H1 (cell line): ENCODE measurements around the gene TSEN2. TPM values are rescaled to one million over a fixed set of nuclear protein-coding genes. Genes with fewer than 3 reads are reported as not detected.

Experiments
- CTCF ChIA-PET: fragments of 300-600 bp; sonication (Branson Sonifier 250); formaldehyde crosslinking; loops from one replicate; lab custom pipeline; 2021; ENCODE audit not compliant: partially characterized antibody; lab: Charles Lee
- POLR2A ChIA-PET: fragments of 300-600 bp; sonication (Branson Sonifier 250); formaldehyde crosslinking; loops from one replicate; lab custom pipeline; 2021; ENCODE audit warnings: inconsistent platforms; ENCODE audit not compliant: partially characterized antibody; lab: Charles Lee
- DNase-seq, 2 experiments: peaks; one replicate each; pipeline versions ENCODE4 v3.0.0 to v3.0.0-alpha.2; 2010 to 2022; ENCODE audit warnings: low spot score in 2 of 2, low read depth in 1 of 2, mixed read lengths in 1 of 2
- FAIRE-seq: peaks from 2 replicates; lab custom pipeline; 2011; peaks lifted over from hg19 to GRCh38; lab: Jason Lieb, UNC
- H2AFZ ChIP-seq: 2 replicates; pipeline ENCODE4 v1.8.1; 2012; ENCODE audit warnings: low read length, inconsistent platforms
- H2AK5ac ChIP-seq: 2 replicates; pipeline ENCODE4 v1.6.1; 2013; ENCODE audit warnings: low read depth, low read length
- H2BK120ac ChIP-seq: replicated peaks from 2 replicates; pipeline ENCODE3; 2013; ENCODE audit warnings: low read depth, low read length, inconsistent platforms
- H2BK12ac ChIP-seq: 2 replicates; pipeline ENCODE4 v1.6.1; 2013; ENCODE audit warnings: low read depth, low read length
- H2BK15ac ChIP-seq: 2 replicates; pipeline ENCODE4 v1.6.1; 2013; ENCODE audit warnings: low read length
- H2BK20ac ChIP-seq: 2 replicates; pipeline ENCODE4 v1.6.1; 2013; ENCODE audit warnings: low read length
- H2BK5ac ChIP-seq: 2 replicates; pipeline ENCODE4 v1.6.1; 2013; ENCODE audit warnings: low read depth, low read length
- H3K14ac ChIP-seq: 2 replicates; pipeline ENCODE4 v1.6.1; 2013; ENCODE audit warnings: inconsistent platforms; ENCODE audit not compliant: insufficient read length
- H3K18ac ChIP-seq: 2 replicates; pipeline ENCODE4 v1.6.1; 2013; ENCODE audit warnings: low read length; ENCODE audit errors: extremely low read depth
- H3K23ac ChIP-seq: 2 replicates; pipeline ENCODE4 v1.6.1; 2013; ENCODE audit warnings: inconsistent platforms; ENCODE audit not compliant: insufficient read length
- H3K23me2 ChIP-seq: 2 replicates; pipeline ENCODE4 v1.6.1; 2013; ENCODE audit warnings: low read depth, low read length
- H3K27ac ChIP-seq: 2 replicates; pipeline ENCODE4 v1.6.1; 2011; ENCODE audit warnings: low read depth, low read length, inconsistent platforms
- H3K27me3 ChIP-seq, 4 experiments: replicated peaks in 1 of 4; 1 replicate in 1 of 4; 2 replicates in 3 of 4; pipeline versions ENCODE4 v1.6.1 to v1.8.1; 2011 to 2013; ENCODE audit warnings: low read length in 3 of 4, mild to moderate bottlenecking in 3 of 4, inconsistent platforms in 2 of 4, mixed read lengths in 2 of 4, moderate library complexity in 1 of 4; ENCODE audit not compliant: control insufficient read depth in 3 of 4, insufficient read depth in 3 of 4; ENCODE audit errors: extremely low read depth in 1 of 4
- H3K36me3 ChIP-seq, 4 experiments: 2 replicates each; pipeline versions ENCODE4 v1.6.1 to v1.8.1; 2011 to 2013; ENCODE audit warnings: mild to moderate bottlenecking in 4 of 4, low read length in 3 of 4, moderate library complexity in 2 of 4, control low read depth in 1 of 4, inconsistent platforms in 1 of 4; ENCODE audit not compliant: insufficient read depth in 4 of 4, control insufficient read depth in 2 of 4
- H3K4ac ChIP-seq: replicated peaks from 2 replicates; pipeline ENCODE3; 2013; ENCODE audit warnings: low read length, low read depth, mixed read lengths, inconsistent platforms; ENCODE audit not compliant: insufficient read length
- H3K4me1 ChIP-seq, 4 experiments: replicated peaks in 1 of 4; 1 replicate in 1 of 4; 2 replicates in 3 of 4; pipeline versions ENCODE4 v1.6.1 to v1.8.1; 2011 to 2013; ENCODE audit warnings: low read length in 3 of 4, inconsistent platforms in 2 of 4, mixed read lengths in 1 of 4; ENCODE audit not compliant: insufficient read depth in 4 of 4, control insufficient read depth in 3 of 4
- H3K4me2 ChIP-seq, 2 experiments: 2 replicates each; pipeline versions ENCODE4 v1.6.1 to v1.8.1; 2011 to 2013; ENCODE audit warnings: low read depth in 2 of 2, low read length in 2 of 2, control low read depth in 1 of 2, inconsistent platforms in 1 of 2, mild to moderate bottlenecking in 1 of 2; ENCODE audit not compliant: insufficient read depth in 1 of 2
- H3K4me3 ChIP-seq, 4 experiments: fragments of 200-600, 300-600 bp in 1 of 4; sonication (generic), shearing (Covaris generic), sonication (Bioruptor Twin) in 1 of 4; 2 replicates each; pipeline versions ENCODE4 v1.5.1 to v1.8.1; 2011 to 2016; ENCODE audit warnings: low read length in 4 of 4, low read depth in 3 of 4, control low read depth in 2 of 4, inconsistent platforms in 2 of 4, mild to moderate bottlenecking in 2 of 4, mixed read lengths in 1 of 4, moderate library complexity in 1 of 4; ENCODE audit not compliant: insufficient read depth in 2 of 4; ENCODE audit errors: extremely low read depth in 1 of 4
- H3K56ac ChIP-seq: replicated peaks from 2 replicates; pipeline ENCODE3; 2013; ENCODE audit warnings: low read depth, mild to moderate bottlenecking, mixed read lengths, low read length, inconsistent platforms; ENCODE audit not compliant: insufficient read length
- H3K79me1 ChIP-seq: 2 replicates; pipeline ENCODE4 v1.6.1; 2013; ENCODE audit warnings: low read depth, low read length, control low read depth
- H3K79me2 ChIP-seq, 2 experiments: 2 replicates each; pipeline versions ENCODE4 v1.6.1 to v1.8.1; 2012 to 2013; ENCODE audit warnings: low read length in 2 of 2, mild to moderate bottlenecking in 2 of 2, inconsistent platforms in 1 of 2; ENCODE audit not compliant: insufficient read depth in 2 of 2, control insufficient read depth in 1 of 2
- H3K9ac ChIP-seq, 4 experiments: replicated peaks in 1 of 4; 1 replicate in 1 of 4; 2 replicates in 3 of 4; pipeline versions ENCODE4 v1.6.1 to v1.8.1; 2011 to 2013; ENCODE audit warnings: low read depth in 3 of 4, low read length in 3 of 4, control low read depth in 2 of 4, mild to moderate bottlenecking in 2 of 4, moderate library complexity in 2 of 4, inconsistent platforms in 1 of 4; ENCODE audit errors: extremely low read depth in 1 of 4
- H3K9me3 ChIP-seq, 2 experiments: 2 replicates each; pipeline versions ENCODE4 v1.6.1 to v1.8.1; 2012 to 2013; ENCODE audit warnings: mild to moderate bottlenecking in 2 of 2, moderate library complexity in 2 of 2, control low read depth in 1 of 2, inconsistent platforms in 1 of 2, low read depth in 1 of 2, low read length in 1 of 2, mixed read lengths in 1 of 2; ENCODE audit not compliant: insufficient read depth in 2 of 2
- H4K20me1 ChIP-seq, 2 experiments: replicated peaks in 1 of 2; 2 replicates each; pipeline versions ENCODE3 to v1.8.1; 2011 to 2013; ENCODE audit warnings: inconsistent platforms in 2 of 2, low read length in 2 of 2, mild to moderate bottlenecking in 1 of 2; ENCODE audit not compliant: insufficient read depth in 2 of 2, control insufficient read depth in 1 of 2
- H4K5ac ChIP-seq: 2 replicates; pipeline ENCODE4 v1.6.1; 2013; ENCODE audit warnings: low read length, low read depth, mixed read lengths, inconsistent platforms; ENCODE audit not compliant: insufficient read length
- H4K8ac ChIP-seq: 2 replicates; pipeline ENCODE4 v1.8.0; 2013; ENCODE audit warnings: mild to moderate bottlenecking, moderate library complexity, low read length, inconsistent platforms; ENCODE audit not compliant: insufficient read depth; ENCODE audit errors: extremely low read depth
- H4K91ac ChIP-seq: replicated peaks from 2 replicates; pipeline ENCODE3; 2013; ENCODE audit warnings: low read length, mixed read lengths, inconsistent platforms; ENCODE audit not compliant: insufficient read length
- BRCA1 ChIP-seq: IDR thresholded peaks from 2 replicates; pipeline ENCODE4 v1.6.1; 2012; ENCODE audit warnings: low read depth, low read length, improper control_type of control experiment
- KDM5A ChIP-seq: fragments of 200-600 bp; IDR thresholded peaks from 2 replicates; pipeline ENCODE4 v1.7.1; 2012; ENCODE audit warnings: mild to moderate bottlenecking, low read length, inconsistent platforms, mixed read lengths
- RAD21 ChIP-seq, 2 experiments: IDR thresholded peaks in 1 of 2; conservative IDR thresholded peaks in 1 of 2; 2 replicates each; pipeline ENCODE4 v1.6.1; 2011; ENCODE audit warnings: low read depth in 2 of 2, low read length in 2 of 2, improper control_type of control experiment in 1 of 2, inconsistent platforms in 1 of 2, mild to moderate bottlenecking in 1 of 2, moderate library complexity in 1 of 2
- SAP30 ChIP-seq: fragments of 300-600 bp; sonication (generic); IDR thresholded peaks from 2 replicates; pipeline ENCODE4 v1.7.1; 2012; ENCODE audit warnings: low read length, moderate library complexity, mild to moderate bottlenecking, inconsistent platforms; ENCODE audit not compliant: insufficient read depth, insufficient replicate concordance
- SIRT6 ChIP-seq: IDR thresholded peaks from one replicate; pipeline ENCODE4 v1.7.1; 2012; ENCODE audit warnings: low read length, inconsistent platforms
- TCF12 ChIP-seq: IDR thresholded peaks from 2 replicates; pipeline ENCODE4 v1.6.1; 2011; ENCODE audit warnings: low read depth, mild to moderate bottlenecking, low read length
- TEAD4 ChIP-seq: IDR thresholded peaks from 2 replicates; pipeline ENCODE4 v1.6.1; 2012; ENCODE audit warnings: low read depth, low read length, inconsistent platforms, mixed read lengths
- YY1 ChIP-seq: IDR thresholded peaks from 2 replicates; pipeline ENCODE4 v1.6.1; 2011; ENCODE audit warnings: low read depth, mild to moderate bottlenecking, low read length
- ZNF274 ChIP-seq: IDR thresholded peaks from 2 replicates; pipeline ENCODE4 v1.7.0; 2012; ENCODE audit warnings: low read length, borderline replicate concordance; ENCODE audit errors: extremely low read depth
- WGBS, 2 experiments: shearing (Covaris generic) in 1 of 2; methylation state at CpG; one replicate each; pipeline versions ENCODE4 v1.1.6 to v1.1.7; 2013 to 2015; ENCODE audit warnings: low lambda C conversion rate in 2 of 2, mixed read lengths in 2 of 2, inconsistent platforms in 1 of 2, low coverage in 1 of 2, missing lambda C conversion rate in 1 of 2; ENCODE audit not compliant: insufficient replicate concordance in 2 of 2, insufficient coverage in 1 of 2, insufficient read length in 1 of 2; ENCODE audit errors: extremely low coverage in 1 of 2, missing lambda C conversion rate in 1 of 2; 5-methylcytosine and 5-hydroxymethylcytosine counted together
- polyA plus RNA-seq, 7 experiments: library from polyadenylated mRNA; depleted of rRNA in 3 of 7; stranded (reverse) in 5 of 7; unstranded in 2 of 7; fragments of >200 nt in 5 of 7; fragments of 200-250 nt in 2 of 7; gene quantifications; 1 replicate in 5 of 7; 2 replicates in 1 of 7; 4 replicates in 1 of 7; pipeline versions ENCODE4 v1.2.1 to v1.2.3, GENCODE V29; 2011 to 2013; ENCODE audit warnings: missing spikeins in 2 of 7, mixed read lengths in 2 of 7
- total RNA-seq: library from RNA; stranded (reverse); fragmentation: NEBNext Ultra II Directional; extraction: Animal tissue kit (Norgen Biotek cat#: 25700); gene quantifications from 2 replicates; pipeline ENCODE4 v1.2.1, GENCODE V29; 2021

The TSEN2 gene
- total and polyA plus RNA-seq, 2 of the 8 experiments (the other 6 are each of a cell fraction or from before 2014, with no cell fraction given), result 16.1 to 22.4 TPM

GRCh38 chr3:12446298-12446697, 38.0 kb upstream of the TSEN2 start:
- FAIRE-seq (no peak), DNase-seq (no peak)
- Histone ChIP-seq H3K27ac (no peak overlapping the region), H2BK5ac (no peak overlapping the region), H4K8ac (no peak overlapping the region), H2BK12ac (no peak overlapping the region), H3K9me3 (no peaks in the 10 kb centered on the region), H3K36me3 (no peaks in the 10 kb centered on the region; a peak in 1 of 8 replicates), H2AK5ac (no peak overlapping the region), H3K79me1 (no peaks in the 10 kb centered on the region), H4K5ac (no peak overlapping the region), H3K23me2 (no peaks in the 10 kb centered on the region), H3K4me3 (no peak overlapping the region), H3K4ac (no peak overlapping the region), H2BK20ac (no peak overlapping the region), H3K23ac (no peak overlapping the region), H4K91ac (no peak overlapping the region), H4K20me1 (no peaks in the 10 kb centered on the region), H3K79me2 (no peaks in the 10 kb centered on the region), H2BK15ac (no peak overlapping the region), H3K27me3 (peaks cover 0 to 2% (median 0%) of the 10 kb centered on the region in 4 experiments; a peak in 1 of 7 replicates), H3K56ac (no peak overlapping the region), H3K4me1 (peaks cover 0 to 10% (median 6%) of the 10 kb centered on the region in 4 experiments; a peak in 5 of 7 replicates), H3K9ac (no peak overlapping the region), H3K18ac (no peak overlapping the region), H3K4me2 (no peak overlapping the region), H2BK120ac (no peak overlapping the region), H2AFZ (no peak overlapping the region), H3K14ac (no peak overlapping the region)
- POLR2A ChIA-PET, result no interaction called here
- CTCF ChIA-PET, result interaction anchor here (0.7 to 0.9 kb wide), 2 partner anchors 34 to 343 kb away, joined by 3 to 4 read pairs; no protein-coding TSS in a partner anchor
- TF ChIP-seq TEAD4 (no peak), YY1 (no peak), ZNF274 (no peak), BRCA1 (no peak), TCF12 (no peak), SAP30 (no peak), RAD21 (IDR thresholded peaks at IDR 0.05 in 1 of 2, conservative IDR thresholded peaks at IDR 0.05 in 1 of 2; ENCODE audit: low read depth in 2 of 2, low read length in 2 of 2) (no peak), SIRT6 (no peak), KDM5A (no peak)
- 86% methylated on average over 7 of the region's 7 CpGs; no CpG with 5 or more reads in 1 of the 2 experiments for WGBS, 2 experiments
